ENCODE results near the gene ALDH4A1. TPM values are rescaled to one million over a fixed set of nuclear protein-coding genes. Genes with fewer than 3 reads are reported as not detected.

Gene ALDH4A1
- total and polyA plus RNA-seq, 9 of the 15 experiments (the other 6 are each of a cell fraction or from before 2014, with no cell fraction given), result 0.27 to 31.4 (median 16.6) TPM

DNA sequence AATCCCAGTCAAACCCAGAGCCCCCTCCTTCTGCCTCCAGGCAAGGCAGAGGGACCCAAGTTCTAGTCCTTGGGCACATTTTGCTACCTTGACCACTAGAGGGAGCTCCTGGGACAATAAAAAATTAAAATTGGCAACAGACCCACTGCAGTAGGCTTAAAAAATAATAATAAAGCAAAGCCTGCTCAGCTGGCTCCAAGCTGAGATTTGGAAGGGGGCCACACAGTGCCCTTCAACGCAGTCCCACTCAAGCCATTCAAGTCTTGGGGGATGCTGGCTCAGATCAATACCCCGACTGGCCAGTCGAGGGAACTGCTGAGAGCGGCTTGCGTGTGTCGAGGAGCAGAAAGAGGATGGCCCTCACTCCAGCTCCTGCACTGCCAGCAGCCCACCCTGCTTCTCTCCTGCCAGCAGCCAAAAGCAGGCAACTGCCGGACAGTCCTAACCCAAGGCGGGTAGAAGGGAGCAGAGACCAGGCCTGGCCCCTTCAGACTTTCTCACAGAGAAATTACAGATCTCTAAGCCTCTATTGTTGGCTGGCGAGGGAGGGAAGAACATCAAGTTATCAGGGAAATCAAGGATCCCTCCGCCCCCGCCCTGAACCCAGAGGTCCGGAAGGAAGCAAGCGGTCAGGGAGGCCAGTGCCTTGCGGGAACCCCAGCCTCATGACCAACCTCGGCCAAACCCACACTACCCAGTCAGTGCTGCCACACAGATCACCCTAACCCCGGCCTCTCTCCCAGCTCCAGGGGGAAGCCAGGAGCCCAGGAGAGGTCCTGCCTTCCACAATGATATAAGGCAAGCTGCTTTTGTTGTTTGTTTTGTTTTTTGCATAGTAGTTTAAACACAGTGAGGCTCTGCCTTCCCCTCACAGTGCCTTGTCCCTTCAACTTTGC is 4.9 kb upstream of the ALDH4A1 start (continued):
- TF ChIP-seq ZNF318 (IDR thresholded peaks at IDR 0.05; ENCODE audit: borderline replicate concordance in 1 of 2, low read depth in 1 of 2), result no peak
- TF ChIP-seq, protein P1, sequence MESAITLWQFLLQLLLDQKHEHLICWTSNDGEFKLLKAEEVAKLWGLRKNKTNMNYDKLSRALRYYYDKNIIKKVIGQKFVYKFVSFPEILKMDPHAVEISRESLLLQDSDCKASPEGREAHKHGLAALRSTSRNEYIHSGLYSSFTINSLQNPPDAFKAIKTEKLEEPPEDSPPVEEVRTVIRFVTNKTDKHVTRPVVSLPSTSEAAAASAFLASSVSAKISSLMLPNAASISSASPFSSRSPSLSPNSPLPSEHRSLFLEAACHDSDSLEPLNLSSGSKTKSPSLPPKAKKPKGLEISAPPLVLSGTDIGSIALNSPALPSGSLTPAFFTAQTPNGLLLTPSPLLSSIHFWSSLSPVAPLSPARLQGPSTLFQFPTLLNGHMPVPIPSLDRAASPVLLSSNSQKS (CRISPR knock-in tag; IDR thresholded peaks at IDR 0.05), result no peak
- no peak for TF ChIP-seq NFXL1 (CRISPR knock-in tag; IDR thresholded peaks at IDR 0.05)
- no peak for TF ChIP-seq PBX2 (CRISPR knock-in tag; IDR thresholded peaks at IDR 0.05; ENCODE audit: low read depth)
- TF ChIP-seq PBX2 (tag; conservative IDR thresholded peaks at IDR 0.05; ENCODE audit: low read depth), result no peak
- no peak for TF ChIP-seq ZBED1 (IDR thresholded peaks at IDR 0.05)
- TF ChIP-seq YY1 (IDR thresholded peaks at IDR 0.05; ENCODE audit: borderline replicate concordance in 1 of 3, control insufficient read depth in 1 of 3, extremely low read depth in 1 of 3, insufficient read depth in 3 of 3, insufficient read length in 1 of 3, insufficient replicate concordance in 2 of 3, low read depth in 1 of 3, low read length in 2 of 3), result no peak
- no peak for TF ChIP-seq MYBL2 (IDR thresholded peaks at IDR 0.05; ENCODE audit: low read depth)
- no peak for TF ChIP-seq MYBL2 (CRISPR knock-in tag; IDR thresholded peaks at IDR 0.05; ENCODE audit: borderline replicate concordance)
- TF ChIP-seq KLF13 (tag; IDR thresholded peaks at IDR 0.05; ENCODE audit: borderline replicate concordance, low read depth), result no peak
